HEK293 (cell line): ENCODE data around the gene DTWD2.

Experiments
- CTCF ChIA-PET: fragments of 350-600 bp; formaldehyde crosslinking; extraction: SDS; loops from one replicate; lab custom pipeline; 2021; ENCODE audit warnings: antibody characterized with exemption; lab: Yijun Ruan, JAX
- POLR2A ChIA-PET: fragments of 300-600 bp; formaldehyde crosslinking; extraction: SDS; loops from one replicate; lab custom pipeline; 2020; ENCODE audit warnings: antibody characterized with exemption, inconsistent platforms; lab: Yijun Ruan, JAX
- H3K27ac ChIP-seq: fragments of 200-500 bp; sonication (Bioruptor generic); 2 replicates; pipeline ENCODE4 v1.5.1; 2014; ENCODE audit warnings: low read depth, low read length, control low read depth, inconsistent platforms; ENCODE audit errors: extremely low read depth
- H3K36me3 ChIP-seq, 2 experiments: fragments of 200-500 bp in 1 of 2; sonication (Bioruptor generic) in 1 of 2; 1 replicate in 1 of 2; 2 replicates in 1 of 2; pipeline ENCODE4 v1.5.1; 2014 to 2017; ENCODE audit warnings: inconsistent platforms in 2 of 2, low read length in 2 of 2; ENCODE audit not compliant: control insufficient read depth in 2 of 2, insufficient read depth in 1 of 2
- H3K4me1 ChIP-seq: fragments of 200-500 bp; sonication (Bioruptor generic); 2 replicates; pipeline ENCODE4 v1.5.1; 2014; ENCODE audit warnings: mild to moderate bottlenecking, low read length, inconsistent platforms; ENCODE audit not compliant: control insufficient read depth, insufficient read depth
- H3K4me3 ChIP-seq: 2 replicates; pipeline ENCODE4 v1.5.1; 2011; ENCODE audit warnings: low read depth, mild to moderate bottlenecking, control low read depth, low read length, moderate library complexity
- H3K9me3 ChIP-seq: fragments of 200-500 bp; sonication (Bioruptor generic); 2 replicates; pipeline ENCODE4 v1.5.1; 2014; ENCODE audit warnings: low read depth, low read length, inconsistent platforms; ENCODE audit not compliant: control insufficient read depth, insufficient read depth
- EGR2 ChIP-seq: fragments of 450-650 bp; formaldehyde crosslinking; IDR thresholded peaks from 2 replicates; pipeline ENCODE4 v1.5.1; 2016; ENCODE audit warnings: low read depth, missing biosample characterization, missing genetic modification characterization
- KLF7 ChIP-seq: fragments of 450-650 bp; formaldehyde crosslinking; IDR thresholded peaks from 2 replicates; pipeline ENCODE4 v1.5.1; 2016; ENCODE audit warnings: missing biosample characterization, missing genetic modification characterization, borderline replicate concordance
- OSR2 ChIP-seq: fragments of 450-650 bp; formaldehyde crosslinking; IDR thresholded peaks from 2 replicates; pipeline ENCODE4 v1.5.1; 2016; ENCODE audit warnings: missing biosample characterization, missing genetic modification characterization
- PRDM10 ChIP-seq: fragments of 450-650 bp; formaldehyde crosslinking; IDR thresholded peaks from 2 replicates; pipeline ENCODE4 v1.5.1; 2016; ENCODE audit warnings: missing biosample characterization, missing genetic modification characterization
- REST ChIP-seq: fragments of 450-650 bp; formaldehyde crosslinking; IDR thresholded peaks from 2 replicates; pipeline ENCODE4 v1.5.1; 2016; ENCODE audit warnings: missing biosample characterization, missing genetic modification characterization
- TRIM28 ChIP-seq: IDR thresholded peaks from 2 replicates; pipeline ENCODE4 v1.6.1; 2011; ENCODE audit warnings: low read length, control low read depth, borderline replicate concordance
- YY1 ChIP-seq: fragments of 450-650 bp; formaldehyde crosslinking; IDR thresholded peaks from 2 replicates; pipeline ENCODE4 v1.5.1; 2018; ENCODE audit warnings: missing biosample characterization, missing genetic modification characterization
- ZBTB11 ChIP-seq: fragments of 450-650 bp; formaldehyde crosslinking; conservative IDR thresholded peaks from 2 replicates; pipeline ENCODE4 v1.5.1; 2016; ENCODE audit warnings: low read depth, missing biosample characterization, missing genetic modification characterization
- ZNF138 ChIP-seq: fragments of 450-650 bp; formaldehyde crosslinking; IDR thresholded peaks from 2 replicates; pipeline ENCODE4 v1.5.1; 2016; ENCODE audit warnings: missing biosample characterization, missing genetic modification characterization, borderline replicate concordance
- ZNF157 ChIP-seq: fragments of 450-650 bp; formaldehyde crosslinking; IDR thresholded peaks from 2 replicates; pipeline ENCODE4 v1.5.1; 2016; ENCODE audit warnings: missing biosample characterization, missing genetic modification characterization
- ZNF175 ChIP-seq: fragments of 450-650 bp; formaldehyde crosslinking; IDR thresholded peaks from 2 replicates; pipeline ENCODE4 v1.5.1; 2016; ENCODE audit warnings: missing biosample characterization, missing genetic modification characterization
- ZNF18 ChIP-seq: fragments of 450-650 bp; formaldehyde crosslinking; IDR thresholded peaks from 2 replicates; pipeline ENCODE4 v1.5.1; 2016; ENCODE audit warnings: missing biosample characterization, missing genetic modification characterization
- ZNF19 ChIP-seq: fragments of 450-650 bp; formaldehyde crosslinking; IDR thresholded peaks from 2 replicates; pipeline ENCODE4; 2016; ENCODE audit warnings: missing biosample characterization, missing genetic modification characterization, low read depth
- ZNF221 ChIP-seq: fragments of 450-650 bp; formaldehyde crosslinking; IDR thresholded peaks from 2 replicates; pipeline ENCODE4 v1.5.1; 2017; ENCODE audit warnings: missing biosample characterization, missing genetic modification characterization, borderline replicate concordance
- ZNF335 ChIP-seq: fragments of 450-650 bp; formaldehyde crosslinking; conservative IDR thresholded peaks from 2 replicates; pipeline ENCODE4 v1.5.1; 2016; ENCODE audit warnings: missing biosample characterization, missing genetic modification characterization
- ZNF416 ChIP-seq: fragments of 450-650 bp; formaldehyde crosslinking; IDR thresholded peaks from 2 replicates; pipeline ENCODE4 v1.5.1; 2016; ENCODE audit warnings: missing biosample characterization, missing genetic modification characterization
- ZNF426 ChIP-seq: fragments of 450-650 bp; formaldehyde crosslinking; IDR thresholded peaks from 2 replicates; pipeline ENCODE4 v1.5.1; 2017; ENCODE audit warnings: missing biosample characterization, missing genetic modification characterization, mild to moderate bottlenecking, inconsistent platforms, moderate library complexity
- ZNF521 ChIP-seq: fragments of 450-650 bp; formaldehyde crosslinking; IDR thresholded peaks from 2 replicates; pipeline ENCODE4 v1.5.1; 2017; ENCODE audit warnings: missing biosample characterization, mild to moderate bottlenecking, missing genetic modification characterization
- ZNF530 ChIP-seq: fragments of 450-650 bp; formaldehyde crosslinking; IDR thresholded peaks from 2 replicates; pipeline ENCODE4 v1.5.1; 2016; ENCODE audit warnings: low read depth, missing biosample characterization, missing genetic modification characterization
- ZNF555 ChIP-seq: fragments of 450-650 bp; formaldehyde crosslinking; conservative IDR thresholded peaks from 2 replicates; pipeline ENCODE4 v1.5.1; 2017; ENCODE audit warnings: missing biosample characterization, mild to moderate bottlenecking, missing genetic modification characterization, inconsistent platforms
- ZNF621 ChIP-seq: fragments of 450-650 bp; formaldehyde crosslinking; IDR thresholded peaks from 2 replicates; pipeline ENCODE4 v1.5.1; 2017; ENCODE audit warnings: missing biosample characterization, missing genetic modification characterization
- ZSCAN5A ChIP-seq: fragments of 450-650 bp; formaldehyde crosslinking; IDR thresholded peaks from 2 replicates; pipeline ENCODE4 v1.5.1; 2016; ENCODE audit warnings: missing biosample characterization, missing genetic modification characterization

The DTWD2 gene

GRCh38 chr5:118981783-118982182 is 6.6 kb downstream of the DTWD2 start:
- TF ChIP-seq ZNF521 (tag by site-specific recombination): no peak
- no peak for TF ChIP-seq ZBTB11
- no peak for TF ChIP-seq ZNF18 (tag by site-specific recombination)
- TF ChIP-seq ZNF426: no peak
- TF ChIP-seq PRDM10 (tag by site-specific recombination): no peak
- H3K36me3 ChIP-seq: no peaks in the 10 kb centered on the region
- no peak overlapping the region for H3K27ac ChIP-seq
- H3K4me1 ChIP-seq: peaks cover under 1% of the 10 kb centered on the region; the same call in 1 of the 2 replicates
- no peaks in the 10 kb centered on the region for H3K9me3 ChIP-seq
- no peak overlapping the region for H3K4me3 ChIP-seq
- ChIA-PET CTCF (no interaction called here), POLR2A (no interaction called here)

- Histone ChIP-seq H3K4me1 (no peaks in the 10 kb centered on the region), H3K9me3 (no peaks in the 10 kb centered on the region), H3K27ac (no peak overlapping the region), H3K4me3 (no peak overlapping the region), H3K36me3 (no peaks in the 10 kb centered on the region)
- ChIA-PET CTCF (no interaction called here), POLR2A (no interaction called here)
- TF ChIP-seq TRIM28 (no peak), ZNF157 (tag by site-specific recombination) (no peak), ZNF621 (tag by site-specific recombination) (no peak), ZNF19 (tag by site-specific recombination) (no peak), REST (tag by site-specific recombination) (no peak), ZNF221 (tag by site-specific recombination) (no peak), KLF7 (tag by site-specific recombination) (no peak), ZNF555 (tag by site-specific recombination) (no peak), ZNF138 (tag by site-specific recombination) (no peak), YY1 (tag by site-specific recombination) (no peak), EGR2 (tag by site-specific recombination) (no peak), ZNF416 (tag by site-specific recombination) (no peak), ZNF175 (tag by site-specific recombination) (no peak), ZNF335 (no peak), OSR2 (tag by site-specific recombination) (no peak), ZNF530 (no peak), ZSCAN5A (tag by site-specific recombination) (no peak)
These were observed 7.9 kb downstream of the DTWD2 start for GRCh38 chr5:118980438-118980837.
